Mesothelial cell of epicardium (in vitro differentiated cells): Measurements from ENCODE around the gene DNAJA4. TPM values are rescaled to one million over a fixed set of nuclear protein-coding genes. Genes with fewer than 3 reads are reported as not detected.

ENCODE experiments used
- DNase-seq, 2 experiments: peaks; one replicate each; pipeline ENCODE4 v3.0.0; 2021; ENCODE audit warnings: low spot score in 2 of 2; ENCODE audit not compliant: unreplicated experiment in 2 of 2
- H3K27ac Mint-ChIP-seq: 2 replicates; pipeline ENCODE4 v1.8.0; 2021; ENCODE audit warnings: mixed read lengths
- H3K27me3 Mint-ChIP-seq: 2 replicates; pipeline ENCODE4 v1.8.0; 2021; ENCODE audit warnings: low read depth, mixed read lengths
- H3K36me3 Mint-ChIP-seq: 2 replicates; pipeline ENCODE4 v1.8.0; 2021; ENCODE audit warnings: mixed read lengths
- H3K4me1 Mint-ChIP-seq: 2 replicates; pipeline ENCODE4 v1.8.0; 2021; ENCODE audit warnings: mixed read lengths
- H3K4me3 Mint-ChIP-seq: 2 replicates; pipeline ENCODE4 v1.8.0; 2021; ENCODE audit warnings: mild to moderate bottlenecking, moderate library complexity, mixed read lengths
- H3K9me3 Mint-ChIP-seq: 2 replicates; pipeline ENCODE4 v1.8.0; 2021; ENCODE audit warnings: mixed read lengths
- total RNA-seq: library from RNA; stranded (reverse); gene quantifications from 3 replicates; pipeline ENCODE4 v1.2.1, GENCODE V29; 2021
- TF ChIP-seq, protein P1 (sequence below): fragments of 200-600 bp; sonication (generic); IDR thresholded peaks from one replicate; pipeline ENCODE4 v1.5.0; 2021; ENCODE audit warnings: antibody characterized with exemption; ENCODE audit not compliant: unreplicated experiment

DNAJA4 gene
- total RNA-seq, 1 donor from 2014 or later: 0.13 TPM

GRCh38 chr15:78324144-78324543, 59.8 kb downstream of the DNAJA4 start:
- H3K4me1 Mint-ChIP-seq: peaks cover 42% of the 10 kb centered on the region
- H3K9me3 Mint-ChIP-seq: no peaks in the 10 kb centered on the region
- no peaks in the 10 kb centered on the region for H3K36me3 Mint-ChIP-seq
- peaks cover 4% of the 10 kb centered on the region for H3K27me3 Mint-ChIP-seq
- no peak overlapping the region for H3K4me3 Mint-ChIP-seq
- DNase-seq: no peak
- H3K27ac Mint-ChIP-seq: peak overlapping the region; percentile 81
- TF ChIP-seq, protein P1, sequence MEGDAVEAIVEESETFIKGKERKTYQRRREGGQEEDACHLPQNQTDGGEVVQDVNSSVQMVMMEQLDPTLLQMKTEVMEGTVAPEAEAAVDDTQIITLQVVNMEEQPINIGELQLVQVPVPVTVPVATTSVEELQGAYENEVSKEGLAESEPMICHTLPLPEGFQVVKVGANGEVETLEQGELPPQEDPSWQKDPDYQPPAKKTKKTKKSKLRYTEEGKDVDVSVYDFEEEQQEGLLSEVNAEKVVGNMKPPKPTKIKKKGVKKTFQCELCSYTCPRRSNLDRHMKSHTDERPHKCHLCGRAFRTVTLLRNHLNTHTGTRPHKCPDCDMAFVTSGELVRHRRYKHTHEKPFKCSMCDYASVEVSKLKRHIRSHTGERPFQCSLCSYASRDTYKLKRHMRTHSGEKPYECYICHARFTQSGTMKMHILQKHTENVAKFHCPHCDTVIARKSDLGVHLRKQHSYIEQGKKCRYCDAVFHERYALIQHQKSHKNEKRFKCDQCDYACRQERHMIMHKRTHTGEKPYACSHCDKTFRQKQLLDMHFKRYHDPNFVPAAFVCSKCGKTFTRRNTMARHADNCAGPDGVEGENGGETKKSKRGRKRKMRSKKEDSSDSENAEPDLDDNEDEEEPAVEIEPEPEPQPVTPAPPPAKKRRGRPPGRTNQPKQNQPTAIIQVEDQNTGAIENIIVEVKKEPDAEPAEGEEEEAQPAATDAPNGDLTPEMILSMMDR: no peak

- Mint-ChIP-seq H3K27me3 (peaks cover 7% of the 10 kb centered on the region), H3K4me3 (no peak overlapping the region)
Observed at GRCh38 chr15:78325092-78325843, 60.9 kb downstream of the DNAJA4 start.

DNA sequence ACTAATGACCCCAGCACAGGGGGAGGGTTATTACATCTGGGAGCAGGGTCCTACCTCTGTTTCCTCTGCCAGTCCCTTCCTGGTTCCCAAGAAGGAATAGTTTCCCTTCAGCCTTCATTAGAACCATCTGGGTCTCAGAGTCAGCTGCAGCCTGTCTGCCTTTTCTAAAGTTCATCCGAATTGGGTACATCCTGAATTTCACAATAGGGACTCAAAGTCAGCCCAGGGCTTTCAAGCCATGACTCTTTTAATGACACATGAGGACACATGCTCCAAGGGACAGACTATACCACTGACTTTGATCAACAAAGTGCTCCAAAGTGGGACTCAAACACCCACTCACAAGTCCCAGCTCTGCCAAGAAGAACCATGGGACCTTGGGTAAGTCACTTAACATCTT, 63.1 kb downstream of the DNAJA4 start:
- Mint-ChIP-seq H3K4me3 (no peak overlapping the region), H3K36me3 (no peaks in the 10 kb centered on the region), H3K27me3 (peaks cover 7% of the 10 kb centered on the region), H3K27ac (no peak overlapping the region), H3K4me1 (peaks cover 32% of the 10 kb centered on the region), H3K9me3 (no peaks in the 10 kb centered on the region)
- DNase-seq: no peak
- TF ChIP-seq, protein P1: no peak

More at GRCh38 chr15:78325092-78325843, 60.9 kb downstream of the DNAJA4 start:
- DNase-seq: no peak
- peaks cover 42% of the 10 kb centered on the region for H3K4me1 Mint-ChIP-seq
- H3K9me3 Mint-ChIP-seq: no peaks in the 10 kb centered on the region
- no peaks in the 10 kb centered on the region for H3K36me3 Mint-ChIP-seq
- H3K27ac Mint-ChIP-seq: peak overlapping the region; percentile 81
- TF ChIP-seq, protein P1: no peak

DNA sequence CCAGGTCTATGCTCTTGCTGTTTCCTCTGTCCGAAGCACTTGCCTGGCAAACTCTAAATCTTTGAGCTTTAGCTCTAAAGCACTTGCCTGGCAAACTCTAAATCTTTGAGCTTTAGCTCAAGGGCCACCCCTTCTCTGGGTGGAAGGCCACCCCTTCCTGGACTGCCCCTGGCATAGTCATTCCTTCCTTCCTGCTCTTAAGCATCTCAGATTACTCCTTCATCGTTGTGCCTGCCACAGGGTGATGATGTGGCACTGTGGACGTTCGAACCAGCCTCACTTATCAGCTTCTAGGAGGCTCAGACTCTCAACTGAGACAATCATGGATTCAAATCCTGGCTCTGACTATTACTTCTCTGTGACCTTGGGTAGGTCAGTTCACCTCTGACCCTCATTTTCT, 65.3 kb downstream of the DNAJA4 start:
- TF ChIP-seq, protein P1: no peak
- no peak overlapping the region for H3K27ac Mint-ChIP-seq
- H3K4me1 Mint-ChIP-seq: peaks cover 12% of the 10 kb centered on the region
- H3K9me3 Mint-ChIP-seq: no peaks in the 10 kb centered on the region
- H3K27me3 Mint-ChIP-seq: peaks cover 15% of the 10 kb centered on the region
- no peak overlapping the region for H3K4me3 Mint-ChIP-seq
- DNase-seq: no peak
- H3K36me3 Mint-ChIP-seq: no peaks in the 10 kb centered on the region

Other genes with a start within 250 kb of the DNAJA4 start
- gene TBC1D2B, start 186.9 kb upstream of the DNAJA4 start, total RNA-seq: 33.8 to 39.8 TPM (median 38.5 TPM) in 3 replicates
- gene SH2D7, start 172.0 kb upstream of the DNAJA4 start, total RNA-seq: not detected in 3 replicates
- gene CIB2, start 133.1 kb upstream of the DNAJA4 start, total RNA-seq: 25.5 to 27.6 TPM (median 26.2 TPM) in 3 replicates
- 27.9 to 33.8 TPM (median 28.9 TPM) in 3 replicates for gene IDH3A, start 115.2 kb upstream of the DNAJA4 start, total RNA-seq
- gene ACSBG1, start 30.0 kb upstream of the DNAJA4 start, total RNA-seq: 0.57 to 1.2 TPM (median 0.73 TPM) in 3 replicates
- 51.2 to 55.1 TPM (median 54.8 TPM) in 3 replicates for gene SKIC8, start 35.0 kb downstream of the DNAJA4 start, total RNA-seq
- gene CRABP1, start 75.8 kb downstream of the DNAJA4 start, total RNA-seq: 144 to 156 TPM (median 155 TPM) in 3 replicates
- gene IREB2, start 173.7 kb downstream of the DNAJA4 start, total RNA-seq: 84.9 to 105 TPM (median 90.1 TPM) in 3 replicates
- gene HYKK, start 243.0 kb downstream of the DNAJA4 start, total RNA-seq: 5.6 to 7.0 TPM (median 6.0 TPM) in 3 replicates